Brain microvascular endothelial cell (primary cell): ENCODE data around the gene PCDHGA1.
A peak's percentile ranks its signal among the peaks of the same experiment; 100 is the strongest.

ENCODE experiments used
- DNase-seq: peaks from one replicate; pipeline ENCODE4 v3.0.0-alpha.2; 2020
- H3K27ac ChIP-seq: fragments of 250-450 bp; sonication (Bioruptor Pico); 2 replicates; pipeline ENCODE4 v1.5.1; 2020; ENCODE audit warnings: mild to moderate bottlenecking, moderate library complexity
- H3K27me3 ChIP-seq: fragments of 250-450 bp; sonication (Bioruptor Pico); replicated peaks from 2 replicates; pipeline ENCODE4 v1.5.1; 2020; ENCODE audit warnings: mild to moderate bottlenecking
- H3K36me3 ChIP-seq: fragments of 250-450 bp; sonication (Bioruptor Pico); replicated peaks from 2 replicates; pipeline ENCODE4 v1.5.1; 2020; ENCODE audit warnings: mild to moderate bottlenecking
- H3K4me3 ChIP-seq: 2 replicates; pipeline ENCODE4 v1.5.1; 2011; ENCODE audit warnings: low read depth, mild to moderate bottlenecking, control low read depth, low read length, moderate library complexity
- in situ Hi-C: cut with HindIII; loops from 2 replicates; pipeline ENCODE4 v1.10.0; 2017; ENCODE audit warnings: low sequenced_read_pairs, low pct_ligation_motif_present
- TF ChIP-seq, protein P1 (sequence below): IDR thresholded peaks from 2 replicates; pipeline ENCODE4 v1.5.1; 2011; ENCODE audit warnings: low read depth, mild to moderate bottlenecking, moderate library complexity, low read length, control low read depth, inconsistent platforms; ENCODE audit errors: missing control alignments

The PCDHGA1 gene

DNA sequence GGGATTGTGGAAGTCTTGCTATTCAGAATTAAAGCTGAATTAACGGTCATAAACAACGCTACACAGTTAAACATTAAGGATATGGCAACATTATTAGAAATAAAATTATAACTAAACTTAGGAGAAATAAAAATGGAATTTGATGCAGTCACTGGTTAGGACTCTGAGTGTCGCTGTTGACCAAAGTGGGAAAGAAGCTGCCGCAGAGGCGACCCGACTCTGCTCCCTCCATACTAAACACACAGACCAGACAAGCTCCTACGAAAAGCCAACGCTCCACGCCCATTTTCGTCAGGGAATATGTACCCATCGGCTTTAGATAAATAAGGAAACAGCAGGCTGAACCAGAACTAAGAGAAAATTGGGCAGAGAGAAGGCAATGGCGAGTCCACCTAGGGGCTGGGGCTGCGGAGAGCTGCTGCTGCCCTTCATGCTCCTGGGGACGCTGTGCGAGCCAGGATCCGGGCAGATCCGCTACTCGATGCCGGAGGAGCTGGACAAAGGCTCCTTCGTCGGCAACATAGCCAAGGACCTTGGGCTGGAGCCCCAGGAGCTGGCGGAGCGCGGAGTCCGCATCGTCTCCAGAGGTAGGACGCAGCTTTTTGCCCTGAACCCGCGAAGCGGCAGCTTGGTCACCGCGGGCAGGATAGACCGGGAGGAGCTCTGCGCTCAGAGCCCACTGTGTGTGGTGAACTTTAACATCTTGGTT, 33.8 kb downstream of the PCDHGA1 start, which contains the start of gene PCDHGA5:
TSS of gene PCDHGA5 (plus strand) at position 211 of the 709 bp plus-strand sequence. CDS start at position 380, 169 bp downstream.
- Histone ChIP-seq H3K27me3 (peaks cover 8% of the 10 kb centered on the region), H3K36me3 (no peaks in the 10 kb centered on the region), H3K4me3 (no peak within 1 kb of the TSS), H3K27ac (no peak within 1 kb of the TSS)
- in situ Hi-C loops, result no loop called here
- TF ChIP-seq, protein P1, sequence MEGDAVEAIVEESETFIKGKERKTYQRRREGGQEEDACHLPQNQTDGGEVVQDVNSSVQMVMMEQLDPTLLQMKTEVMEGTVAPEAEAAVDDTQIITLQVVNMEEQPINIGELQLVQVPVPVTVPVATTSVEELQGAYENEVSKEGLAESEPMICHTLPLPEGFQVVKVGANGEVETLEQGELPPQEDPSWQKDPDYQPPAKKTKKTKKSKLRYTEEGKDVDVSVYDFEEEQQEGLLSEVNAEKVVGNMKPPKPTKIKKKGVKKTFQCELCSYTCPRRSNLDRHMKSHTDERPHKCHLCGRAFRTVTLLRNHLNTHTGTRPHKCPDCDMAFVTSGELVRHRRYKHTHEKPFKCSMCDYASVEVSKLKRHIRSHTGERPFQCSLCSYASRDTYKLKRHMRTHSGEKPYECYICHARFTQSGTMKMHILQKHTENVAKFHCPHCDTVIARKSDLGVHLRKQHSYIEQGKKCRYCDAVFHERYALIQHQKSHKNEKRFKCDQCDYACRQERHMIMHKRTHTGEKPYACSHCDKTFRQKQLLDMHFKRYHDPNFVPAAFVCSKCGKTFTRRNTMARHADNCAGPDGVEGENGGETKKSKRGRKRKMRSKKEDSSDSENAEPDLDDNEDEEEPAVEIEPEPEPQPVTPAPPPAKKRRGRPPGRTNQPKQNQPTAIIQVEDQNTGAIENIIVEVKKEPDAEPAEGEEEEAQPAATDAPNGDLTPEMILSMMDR, result peak; percentile 29
- DNase-seq, result no peak

DNA sequence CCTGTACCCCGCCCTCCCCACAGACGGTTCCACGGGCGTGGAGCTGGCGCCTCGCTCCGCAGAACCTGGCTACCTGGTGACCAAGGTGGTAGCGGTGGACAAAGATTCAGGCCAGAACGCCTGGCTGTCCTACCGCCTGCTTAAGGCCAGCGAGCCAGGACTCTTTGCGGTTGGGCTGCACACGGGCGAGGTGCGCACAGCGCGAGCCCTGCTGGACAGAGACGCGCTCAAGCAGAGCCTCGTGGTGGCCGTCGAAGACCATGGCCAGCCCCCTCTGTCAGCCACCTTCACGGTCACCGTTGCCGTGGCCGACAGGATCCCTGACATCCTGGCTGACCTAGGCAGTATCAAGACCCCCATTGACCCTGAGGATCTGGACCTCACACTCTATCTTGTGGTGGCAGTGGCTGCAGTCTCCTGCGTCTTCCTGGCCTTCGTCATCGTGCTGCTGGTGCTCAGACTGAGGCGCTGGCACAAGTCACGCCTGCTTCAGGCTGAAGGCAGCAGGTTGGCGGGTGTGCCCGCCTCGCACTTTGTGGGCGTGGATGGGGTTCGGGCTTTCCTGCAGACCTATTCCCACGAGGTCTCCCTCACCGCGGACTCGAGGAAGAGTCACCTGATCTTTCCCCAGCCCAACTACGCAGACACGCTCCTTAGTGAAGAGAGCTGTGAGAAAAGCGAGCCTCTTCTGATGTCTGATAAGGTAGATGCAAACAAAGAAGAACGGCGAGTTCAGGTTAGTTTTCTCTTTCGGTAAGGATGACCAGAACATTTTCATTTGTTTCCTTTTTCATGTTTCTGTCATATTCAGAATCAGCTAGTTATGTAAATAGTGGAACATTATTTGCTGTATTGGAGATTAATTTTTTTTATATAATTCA, 35.9 kb downstream of the PCDHGA1 start:
- no peak overlapping the region for H3K4me3 ChIP-seq
- no peaks in the 10 kb centered on the region for H3K36me3 ChIP-seq
- TF ChIP-seq, protein P1, result no peak
- in situ Hi-C loops, result no loop called here
- peaks cover 8% of the 10 kb centered on the region for H3K27me3 ChIP-seq
- no peak for DNase-seq
- H3K27ac ChIP-seq, result no peak overlapping the region

DNA sequence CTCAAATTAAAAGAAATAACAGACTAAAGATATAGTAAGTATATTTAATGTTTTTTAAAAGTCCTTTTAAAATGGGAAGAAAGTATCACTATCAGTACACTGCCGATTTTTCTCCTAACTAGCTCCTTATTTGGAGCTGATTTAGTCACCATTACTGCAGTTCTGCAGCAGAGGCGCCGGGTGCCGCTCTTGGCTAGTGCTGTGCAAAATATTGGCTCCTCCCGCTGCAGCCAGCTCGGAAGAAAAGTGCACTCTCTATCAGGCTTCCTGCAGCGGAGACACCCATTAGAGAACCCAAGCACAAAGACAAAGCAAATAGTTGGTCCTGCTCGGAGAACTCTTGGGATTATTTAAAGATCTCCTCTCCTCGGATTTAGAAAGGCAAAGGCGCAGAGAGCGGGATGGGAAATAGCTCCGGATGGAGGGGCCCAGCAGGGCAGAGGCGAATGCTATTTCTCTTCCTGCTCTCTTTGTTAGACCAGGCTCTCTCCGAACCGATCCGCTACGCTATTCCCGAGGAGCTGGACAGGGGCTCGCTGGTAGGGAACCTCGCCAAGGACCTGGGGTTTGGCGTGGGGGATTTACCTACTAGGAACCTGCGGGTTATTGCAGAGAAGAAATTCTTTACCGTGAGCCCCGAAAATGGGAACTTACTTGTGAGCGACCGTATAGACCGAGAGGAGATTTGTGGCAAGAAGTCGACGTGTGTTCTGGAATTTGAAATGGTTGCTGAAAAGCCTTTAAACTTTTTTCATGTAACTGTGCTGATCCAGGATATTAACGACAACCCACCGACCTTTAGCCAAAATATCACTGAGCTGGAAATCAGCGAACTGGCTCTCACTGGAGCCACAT, 39.9 kb downstream of the PCDHGA1 start, which contains the start of gene PCDHGB3:
TSS of gene PCDHGB3 (plus strand) at position 249 of the 855 bp plus-strand sequence. CDS start at position 402, 153 bp downstream.
- H3K27me3 ChIP-seq, result peaks cover 3% of the 10 kb centered on the region
- DNase-seq, result peak; percentile 58
- peak within 1 kb of the TSS; percentile 40 for H3K4me3 ChIP-seq
- in situ Hi-C loops, result no loop called here
- TF ChIP-seq, protein P1, result peak; percentile 68
- no peak within 1 kb of the TSS for H3K27ac ChIP-seq
- H3K36me3 ChIP-seq, result no peaks in the 10 kb centered on the region

DNA sequence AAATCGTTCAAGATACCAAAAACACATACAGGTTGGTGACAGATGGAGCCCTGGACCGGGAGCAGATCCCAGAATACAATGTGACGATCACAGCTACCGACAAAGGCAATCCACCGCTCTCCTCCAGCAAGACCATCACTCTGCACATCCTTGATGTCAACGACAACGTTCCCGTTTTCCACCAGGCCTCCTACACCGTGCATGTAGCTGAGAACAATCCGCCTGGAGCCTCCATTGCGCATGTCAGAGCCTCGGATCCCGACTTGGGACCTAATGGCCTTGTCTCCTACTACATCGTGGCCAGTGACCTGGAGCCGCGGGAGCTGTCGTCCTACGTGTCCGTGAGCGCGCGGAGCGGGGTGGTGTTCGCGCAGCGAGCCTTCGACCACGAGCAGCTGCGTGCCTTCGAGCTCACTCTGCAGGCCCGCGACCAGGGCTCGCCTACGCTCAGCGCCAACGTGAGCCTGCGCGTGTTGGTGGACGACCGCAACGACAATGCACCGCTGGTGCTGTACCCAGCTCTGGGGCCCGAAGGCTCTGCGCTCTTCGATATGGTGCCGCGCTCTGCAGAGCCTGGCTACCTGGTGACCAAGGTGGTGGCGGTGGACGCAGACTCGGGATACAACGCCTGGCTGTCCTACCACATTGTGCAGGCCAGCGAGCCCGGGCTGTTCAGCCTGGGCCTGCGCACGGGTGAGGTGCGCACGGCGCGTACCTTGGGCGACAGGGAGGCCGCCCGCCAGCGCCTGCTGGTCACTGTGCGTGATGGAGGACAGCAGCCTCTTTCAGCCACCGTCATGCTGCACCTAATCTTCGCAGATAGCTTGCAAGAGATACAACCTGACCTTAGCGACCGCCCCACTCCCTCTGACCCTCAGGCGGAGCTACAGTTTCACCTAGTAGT, 41.5 kb downstream of the PCDHGA1 start:
- in situ Hi-C loops, result no loop called here
- TF ChIP-seq, protein P1, result no peak
- no peak for DNase-seq
- Histone ChIP-seq H3K27ac (no peak overlapping the region), H3K27me3 (no peaks in the 10 kb centered on the region), H3K4me3 (no peak overlapping the region), H3K36me3 (no peaks in the 10 kb centered on the region)
